HG03039 (cell line): Measurements from ENCODE around the gene TECPR1.
A peak's percentile ranks its signal among the peaks of the same experiment; 100 is the strongest.

Source experiments
- ATAC-seq: cut with Tn5 transposase; IDR thresholded peaks from one replicate; pipeline ENCODE4 v1.9.1; 2021; ENCODE audit warnings: mild to moderate bottlenecking, moderate library complexity; ENCODE audit not compliant: unreplicated experiment

The TECPR1 gene

DNA sequence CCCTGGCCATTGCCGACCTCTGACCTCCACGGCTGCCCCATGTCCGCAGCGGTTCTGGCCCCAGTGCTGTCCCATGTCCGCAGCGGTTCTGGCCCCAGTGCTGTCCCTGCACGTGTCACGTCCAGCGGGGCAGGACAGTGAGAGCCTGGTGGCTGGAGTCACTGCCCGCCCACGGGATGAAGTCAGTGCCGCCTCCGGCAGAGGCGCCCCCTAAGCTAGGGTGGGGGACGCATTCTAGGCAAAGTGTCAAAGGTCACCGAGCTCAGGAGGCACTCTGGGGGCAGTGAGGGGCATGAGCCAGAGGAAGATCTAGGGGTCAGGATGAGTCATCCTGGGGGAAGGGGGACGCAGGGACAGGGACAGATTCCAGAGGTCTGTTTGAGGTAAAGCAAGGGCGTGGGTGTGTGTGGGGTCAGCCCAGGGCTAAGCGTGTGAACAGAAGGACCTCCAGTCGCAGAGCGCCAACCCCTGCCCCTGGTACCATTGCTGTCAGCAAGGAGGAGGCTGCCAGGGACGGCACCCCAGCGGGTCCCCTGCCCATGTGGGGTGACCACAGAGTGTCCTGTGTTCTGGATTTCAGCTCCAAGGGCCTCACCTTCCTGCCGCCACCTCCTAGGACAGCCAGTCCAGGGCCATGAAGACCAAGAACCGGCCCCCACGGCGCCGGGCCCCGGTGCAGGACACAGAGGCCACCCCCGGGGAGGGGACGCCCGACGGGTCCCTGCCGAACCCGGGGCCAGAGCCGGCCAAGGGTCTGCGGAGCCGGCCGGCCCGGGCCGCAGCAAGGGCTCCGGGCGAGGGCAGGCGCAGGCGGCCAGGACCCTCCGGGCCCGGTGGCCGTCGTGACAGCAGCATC, 40.1 kb downstream of the TECPR1 start:
- no peak for ATAC-seq

GRCh38 chr7:98211221-98211675, 40.8 kb downstream of the TECPR1 start, which contains the start of gene BHLHA15:
BHLHA15 (plus strand) TSS chr7:98211439; CDS start chr7:98212310, 871 bp downstream.
- no peak for ATAC-seq

DNA sequence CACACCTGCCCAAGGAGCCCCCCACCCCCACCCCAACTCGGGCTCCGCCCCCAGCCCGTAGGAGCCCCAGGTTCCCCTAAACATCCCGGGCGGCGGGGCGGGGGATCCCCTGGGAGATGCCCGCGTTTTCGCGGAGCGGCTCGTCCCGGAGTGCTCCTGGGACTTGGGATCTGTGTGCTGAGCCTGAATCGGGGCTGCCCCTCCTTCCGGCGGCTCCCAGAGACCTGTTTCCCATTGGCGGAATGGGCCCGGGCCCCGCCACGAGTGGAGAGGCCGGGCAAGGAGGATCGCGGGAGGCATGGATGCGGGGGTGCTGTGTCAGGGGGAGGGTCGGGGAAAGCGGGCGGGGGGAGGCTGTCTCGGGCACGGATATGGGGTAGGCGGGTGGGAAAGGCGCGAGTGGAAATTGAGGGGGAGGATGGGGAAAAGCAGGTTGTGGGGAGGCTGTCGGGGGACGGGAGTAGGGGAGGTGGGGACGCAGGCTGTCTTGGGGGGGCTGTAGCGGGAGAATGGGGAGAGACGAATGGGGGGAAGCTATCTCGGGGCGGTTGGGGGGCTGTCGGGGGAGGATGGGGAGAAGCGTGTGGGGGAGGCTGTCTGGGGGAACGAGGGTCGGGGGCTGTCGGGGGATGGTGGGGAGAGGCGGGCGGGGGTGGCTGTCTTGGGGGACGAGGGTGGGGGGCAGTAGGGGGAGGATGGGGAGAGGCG, 41.4 kb downstream of the TECPR1 start:
- no peak for ATAC-seq

- ATAC-seq, result no peak
Observed at GRCh38 chr7:98209166-98209920, 42.7 kb downstream of the TECPR1 start.

DNA sequence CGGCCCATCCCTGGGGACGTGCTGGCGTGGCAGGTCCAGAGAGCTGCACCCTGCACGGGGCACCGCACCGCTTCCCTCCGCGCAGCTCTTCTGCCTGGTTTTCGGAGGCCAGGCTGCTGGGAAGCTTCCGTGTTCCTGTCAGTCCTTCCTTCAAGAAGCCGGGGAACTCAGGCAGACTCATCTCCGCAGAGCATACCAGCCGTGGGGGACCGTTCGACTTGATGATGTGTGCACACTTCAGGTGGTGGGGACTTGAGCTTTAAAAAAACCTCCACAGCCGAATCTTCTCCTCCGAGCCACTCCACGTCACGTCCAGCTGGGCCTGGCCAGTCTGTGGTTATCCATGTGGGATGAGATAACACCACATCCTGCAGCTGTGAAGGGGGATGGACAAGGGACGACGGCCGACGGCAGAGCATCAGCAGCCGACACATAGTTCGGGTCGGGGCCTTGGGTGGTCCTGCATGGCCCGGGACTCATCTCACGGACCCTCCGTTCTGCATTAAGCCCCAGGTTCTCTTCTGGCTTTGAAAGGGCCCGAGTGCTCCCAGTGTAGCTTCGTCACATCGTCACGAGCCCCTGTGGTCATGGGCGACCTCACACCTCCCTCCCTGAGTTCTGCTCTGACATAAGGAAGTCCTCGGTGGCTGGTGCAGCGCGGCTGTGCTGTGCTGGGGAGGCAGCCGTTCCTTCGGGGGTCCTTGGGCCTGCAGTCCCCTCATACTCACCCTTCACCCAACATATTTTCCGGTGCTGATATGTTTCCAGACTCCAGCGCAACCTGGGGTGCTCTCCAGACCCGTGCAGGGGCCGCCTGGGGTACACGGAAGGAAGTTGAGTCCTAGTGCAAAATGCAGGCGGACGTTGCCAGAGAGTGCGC, 45.3 kb downstream of the TECPR1 start:
- no peak for ATAC-seq

- ATAC-seq, result no peak
Observed at GRCh38 chr7:98205162-98205845, 46.7 kb downstream of the TECPR1 start.

- no peak for ATAC-seq
Observed at GRCh38 chr7:98204670-98205069, 47.4 kb downstream of the TECPR1 start.

- no peak for ATAC-seq
Observed at GRCh38 chr7:98203964-98204605, 47.9 kb downstream of the TECPR1 start.

- ATAC-seq, result peak; percentile 30
Observed at GRCh38 chr7:98203261-98203963, 48.6 kb downstream of the TECPR1 start.

GRCh38 chr7:98202367-98203195, 49.5 kb downstream of the TECPR1 start:
- peak; percentile 87 for ATAC-seq

- ATAC-seq, result peak; percentile 25
Observed at GRCh38 chr7:98200364-98200763, 51.7 kb downstream of the TECPR1 start.

GRCh38 chr7:98199131-98199530, 52.9 kb downstream of the TECPR1 start:
- ATAC-seq, result no peak

DNA sequence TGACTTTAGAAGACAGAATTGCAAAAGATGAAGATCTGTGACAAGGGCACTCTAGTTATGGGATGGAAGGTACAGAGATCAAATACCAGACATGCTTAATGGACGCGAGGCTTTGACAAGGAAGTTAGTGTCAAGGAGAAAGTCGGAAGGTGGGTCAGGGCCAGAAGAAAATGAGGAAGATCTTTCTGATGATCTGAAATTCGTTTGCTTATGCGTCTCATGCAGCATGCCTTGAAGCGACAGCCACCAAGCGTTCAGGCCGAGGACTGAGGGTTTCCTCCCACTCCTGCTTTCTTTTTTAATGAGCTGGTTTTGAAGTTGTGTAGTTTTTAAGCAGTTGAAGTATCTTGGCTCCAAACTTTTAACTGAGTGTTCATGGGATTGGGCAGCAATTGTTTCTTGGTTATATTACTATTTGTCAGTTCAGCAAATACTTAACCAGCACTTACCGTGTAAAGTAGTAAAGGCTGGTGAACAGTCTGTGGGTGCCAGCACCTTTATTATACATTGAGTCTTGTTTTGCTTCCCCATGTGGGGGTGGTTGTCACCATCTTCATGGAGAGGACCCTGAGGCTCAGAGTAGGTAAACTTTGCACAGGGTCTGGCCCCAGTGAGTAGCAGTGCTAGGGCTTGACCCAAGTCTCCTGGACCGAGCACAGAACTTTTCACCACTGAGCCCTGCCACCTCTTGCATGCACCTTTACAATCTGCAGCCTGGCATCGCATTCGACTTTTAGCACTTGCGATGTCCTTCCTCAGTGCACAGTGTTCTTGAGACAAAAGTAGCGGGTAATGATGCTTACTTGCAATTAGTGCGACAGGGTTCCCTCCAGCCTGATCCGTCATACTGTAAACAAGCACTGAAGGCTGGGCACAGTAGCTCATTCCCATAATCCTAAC, 55.1 kb downstream of the TECPR1 start:
- ATAC-seq, result no peak

GRCh38 chr7:98194672-98195457, 57.2 kb downstream of the TECPR1 start:
- no peak for ATAC-seq

DNA sequence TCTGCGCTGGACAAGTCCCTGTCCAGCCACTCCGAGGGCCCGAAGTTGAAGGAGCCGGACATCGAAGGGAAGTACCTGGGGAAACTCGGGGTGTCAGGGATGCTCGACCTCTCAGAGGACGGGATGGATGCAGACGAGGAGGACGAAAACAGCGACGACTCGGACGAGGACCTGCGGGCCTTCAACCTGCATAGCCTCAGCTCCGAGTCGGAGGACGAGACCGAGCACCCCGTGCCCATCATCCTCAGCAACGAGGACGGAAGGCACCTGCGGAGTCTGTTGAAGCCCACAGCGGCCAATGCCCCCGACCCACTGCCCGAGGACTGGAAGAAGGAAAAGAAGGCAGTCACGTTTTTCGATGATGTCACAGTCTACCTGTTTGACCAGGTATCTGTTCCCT, 57.8 kb downstream of the TECPR1 start:
- no peak for ATAC-seq
